NK-92 (cell line): ENCODE results near the gene OR2T10.
"Not testable (repeated sequence)": the region's sequence is repeated elsewhere in the genome, so short reads cannot be mapped to it uniquely, and the experiment has no call there.

Experiments used
- DNase-seq: peaks from one replicate; lab custom pipeline; 2025; ENCODE audit not compliant: unreplicated experiment; lab: John Stamatoyannopoulos, UW

OR2T10 gene

GRCh38 chr1:248597589-248597988, at the start of gene OR2T10:
Gene OR2T10, minus strand, starts transcription at chr1:248597700. Its CDS starts 3,932 bp downstream, at chr1:248593768.
- no peak for DNase-seq

DNA sequence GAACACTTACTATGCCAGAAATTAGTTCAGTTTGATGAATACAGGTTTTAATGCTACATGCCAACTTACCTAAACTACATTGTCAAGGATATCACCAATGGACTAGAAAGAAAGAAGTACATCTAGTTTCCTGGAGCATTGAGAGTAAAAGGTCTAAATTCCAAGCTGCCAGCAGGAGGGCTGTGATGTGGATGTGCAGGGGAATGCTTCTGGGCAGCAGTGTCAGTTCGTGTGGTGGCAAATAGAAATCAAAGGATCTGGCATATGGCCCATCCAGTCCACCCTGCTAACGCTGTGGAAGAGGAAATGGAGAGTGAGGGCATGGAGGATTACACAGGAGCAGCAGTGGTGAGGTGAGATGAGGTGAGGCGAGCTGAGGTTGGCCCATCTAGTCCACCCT, 47.7 kb upstream of the OR2T10 start, which contains the start of gene OR2T35:
Gene OR2T35 (minus strand): TSS at position 101 of the 400 bp plus-strand sequence. CDS start 6,020 bp downstream, outside the sequence.
- DNase-seq = not testable (repeated sequence)

GRCh38 chr1:248642971-248643651, 45.6 kb upstream of the OR2T10 start:
- DNase-seq = not testable (repeated sequence)

DNA sequence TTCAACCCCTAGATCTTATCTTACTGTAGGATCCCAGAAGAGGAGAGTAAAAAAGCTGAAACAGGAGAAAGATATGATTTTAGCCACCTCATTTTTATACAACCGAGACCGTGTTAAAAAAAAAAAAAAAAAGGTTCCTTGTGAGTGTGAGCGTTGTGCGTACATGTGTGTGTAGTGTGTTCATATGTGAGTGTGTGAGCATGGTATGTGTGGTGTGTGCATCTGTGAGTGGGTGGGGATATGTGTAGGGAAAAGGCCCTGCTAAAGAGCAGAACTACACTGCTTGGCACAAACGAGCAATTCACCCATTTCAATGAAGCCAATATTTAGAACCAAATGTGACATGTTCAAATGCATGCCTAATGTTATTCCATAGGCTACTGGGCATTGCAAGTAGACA, 44.1 kb upstream of the OR2T10 start:
- DNase-seq = not testable (repeated sequence)

DNA sequence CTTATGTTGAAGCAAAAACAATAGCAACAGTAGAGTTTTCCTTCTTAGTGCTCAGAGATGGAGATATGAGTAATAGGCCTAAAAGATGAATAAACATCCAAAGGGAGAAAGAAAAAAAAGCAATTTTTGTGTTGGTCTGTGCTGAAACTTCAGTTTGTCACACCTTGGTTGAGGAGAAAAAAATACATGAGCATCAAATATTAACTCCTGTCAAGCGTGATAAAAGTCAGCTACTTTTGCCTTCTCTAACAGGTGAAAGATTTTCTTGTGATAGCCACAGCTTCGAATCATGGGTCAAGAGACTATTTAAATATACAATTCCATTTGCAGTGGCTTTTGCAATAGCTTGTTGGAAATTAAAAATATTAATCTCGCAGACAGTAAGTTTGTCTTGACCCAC, 43.4 kb upstream of the OR2T10 start:
- not testable (repeated sequence) for DNase-seq

- not testable (repeated sequence) for DNase-seq
These were observed 42.2 kb upstream of the OR2T10 start for GRCh38 chr1:248639652-248640051.

- DNase-seq = not testable (repeated sequence)
These were observed 39.1 kb upstream of the OR2T10 start for GRCh38 chr1:248636612-248637011.

DNA sequence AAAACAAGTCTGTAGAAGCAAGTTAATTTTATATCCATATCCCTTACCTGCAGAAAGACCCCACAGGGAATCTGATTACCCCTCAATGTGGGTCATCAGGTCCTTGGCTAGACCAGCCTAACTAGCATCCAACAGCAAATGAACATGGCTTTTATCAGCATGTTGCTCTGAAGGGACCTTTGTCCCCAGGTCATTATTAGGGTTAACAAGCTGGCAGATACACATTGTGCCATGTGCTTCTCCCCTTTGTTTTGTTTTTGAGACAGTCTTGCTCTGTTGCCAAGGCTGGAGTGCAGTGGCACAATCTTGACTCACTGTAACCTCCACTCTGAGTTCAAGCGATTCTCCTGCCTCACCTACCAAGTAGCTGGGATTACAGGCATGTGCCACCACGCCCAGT, 37.5 kb upstream of the OR2T10 start, which contains the start of gene OR2T11:
Gene OR2T11 (minus strand): TSS at position 101 of the 400 bp plus-strand sequence. CDS start 7,963 bp downstream, outside the sequence.
- DNase-seq = not testable (repeated sequence)

DNA sequence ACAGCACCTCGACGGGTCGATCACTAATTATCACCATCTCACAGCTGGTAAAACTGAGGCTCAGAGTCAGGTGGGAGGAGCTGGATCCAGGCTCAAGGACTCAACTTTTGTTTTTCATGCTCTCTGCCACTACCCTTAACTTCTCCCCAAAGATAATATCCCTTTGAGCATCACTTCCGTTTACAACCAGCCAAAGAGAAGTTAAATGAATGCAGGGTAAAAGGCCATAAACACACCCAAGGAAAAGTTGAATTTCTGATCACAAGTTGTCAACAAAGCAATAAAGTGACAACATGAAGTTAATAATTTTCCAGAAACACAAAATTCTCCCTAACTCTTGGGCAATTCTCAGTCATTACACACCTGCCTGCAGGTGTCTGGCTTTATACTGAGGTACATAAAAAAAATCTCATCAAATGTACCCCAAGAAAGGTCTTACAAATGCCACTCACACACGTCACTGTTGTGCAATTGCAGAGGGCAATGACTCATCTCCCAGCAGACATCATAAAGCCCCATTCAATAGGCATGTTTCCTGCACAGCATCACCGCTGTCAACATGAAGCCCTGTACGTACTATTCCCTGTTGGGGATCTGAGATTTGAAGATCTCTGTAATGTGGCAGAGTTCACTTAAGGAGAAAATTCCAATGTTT, 34.0 kb upstream of the OR2T10 start:
- no peak for DNase-seq

- no peak for DNase-seq
These were observed 33.1 kb upstream of the OR2T10 start for GRCh38 chr1:248630551-248630950.

GRCh38 chr1:248627971-248628844, 30.7 kb upstream of the OR2T10 start:
- DNase-seq = no peak

GRCh38 chr1:248625971-248626370, 28.5 kb upstream of the OR2T10 start:
- no peak for DNase-seq

DNA sequence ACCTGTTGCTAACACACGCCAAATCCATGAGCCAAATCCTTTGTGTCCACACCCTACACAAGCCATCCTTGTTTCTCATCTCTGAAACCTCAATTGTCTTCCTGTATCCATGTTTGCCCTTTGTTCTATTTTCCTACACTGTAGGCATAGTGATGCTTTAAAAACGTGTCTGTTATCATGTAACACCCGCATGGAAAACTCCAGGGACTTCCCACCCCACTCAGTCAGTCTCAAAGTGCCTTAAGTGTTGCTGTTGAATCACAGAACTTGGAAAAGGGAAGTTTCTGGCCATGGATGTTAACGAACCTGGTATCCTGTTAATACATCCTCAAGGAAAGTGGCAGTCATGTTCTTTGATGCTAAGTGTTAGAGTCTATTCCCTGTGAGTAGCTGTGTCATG, 27.7 kb upstream of the OR2T10 start:
- no peak for DNase-seq

DNA sequence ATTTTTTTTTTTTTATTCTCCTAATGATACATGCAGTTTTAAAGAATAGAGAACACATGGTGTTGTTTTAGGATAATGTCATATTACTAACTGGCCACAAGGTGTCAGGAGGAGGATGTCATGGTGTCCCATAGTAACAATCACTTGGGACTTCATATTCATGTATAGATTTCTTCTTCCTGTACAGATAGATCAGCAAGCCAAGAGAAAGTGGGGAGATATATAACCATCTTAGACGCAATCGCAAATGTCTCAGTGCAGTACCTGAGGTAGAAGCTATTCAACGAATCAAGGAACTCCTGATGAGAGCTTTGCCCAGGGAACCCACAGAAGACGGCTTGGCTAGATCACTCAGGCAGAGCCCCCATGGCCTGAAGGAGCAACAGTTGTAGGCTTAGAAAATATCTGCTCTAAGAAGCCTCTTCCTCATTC, 25.1 kb upstream of the OR2T10 start:
- no peak for DNase-seq

GRCh38 chr1:248621770-248622169, 24.3 kb upstream of the OR2T10 start:
- no peak for DNase-seq

DNA sequence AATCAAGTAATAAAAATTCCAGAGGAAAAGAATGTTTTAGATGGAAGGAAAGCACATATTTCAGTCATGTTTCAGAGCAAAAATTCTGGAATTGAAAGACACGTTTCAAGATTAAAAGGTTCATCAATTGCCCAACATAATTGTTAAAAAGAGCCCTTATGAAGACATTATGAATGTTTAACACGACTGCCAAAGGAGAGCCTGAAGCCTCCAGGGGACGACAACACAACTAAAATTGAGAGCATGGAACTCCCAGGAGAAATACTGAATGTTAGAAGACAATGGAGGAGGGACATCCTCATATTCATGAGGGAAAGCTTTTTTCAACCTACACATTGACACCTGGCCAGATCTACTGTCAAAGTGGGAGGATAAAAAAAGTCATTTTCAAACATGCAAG, 21.4 kb upstream of the OR2T10 start:
- DNase-seq = no peak

- DNase-seq = no peak
These were observed 20.6 kb upstream of the OR2T10 start for GRCh38 chr1:248618119-248618518.

GRCh38 chr1:248613742-248614141, 16.2 kb upstream of the OR2T10 start:
- DNase-seq = no peak

DNA sequence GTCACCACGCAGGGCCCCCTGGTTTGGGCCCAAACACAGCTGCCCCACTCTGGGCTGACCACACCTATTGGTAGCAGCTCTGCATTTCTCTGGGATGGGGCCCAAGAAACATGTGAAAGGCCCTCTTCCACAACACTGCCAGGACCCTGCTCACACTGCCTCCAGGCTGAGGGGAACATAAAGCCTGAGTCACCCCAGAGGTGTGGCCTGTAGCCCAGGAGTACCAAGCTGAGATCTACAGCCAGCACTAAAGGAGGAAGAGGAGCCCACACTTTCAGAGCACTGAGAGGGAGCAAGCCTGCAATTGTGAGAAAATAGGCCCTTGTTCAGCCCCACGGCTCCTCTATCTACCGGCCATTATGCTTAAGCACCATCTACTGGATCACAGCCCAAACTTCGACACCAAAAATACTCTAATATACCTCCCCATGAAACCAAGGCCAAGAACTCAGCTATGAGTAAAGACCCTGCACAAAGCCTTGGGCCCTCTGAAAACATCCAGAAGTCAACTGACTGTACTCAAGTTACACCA, 14.4 kb upstream of the OR2T10 start:
- no peak for DNase-seq

- DNase-seq = no peak
These were observed 12.8 kb upstream of the OR2T10 start for GRCh38 chr1:248610301-248610700.

GRCh38 chr1:248599396-248599795, 1.9 kb upstream of the OR2T10 start:
- no peak for DNase-seq
